DND-41 (cell line): ENCODE measurements around the gene KIRREL2.
"Not testable (repeated sequence)": the region's sequence is repeated elsewhere in the genome, so short reads cannot be mapped to it uniquely, and the experiment has no call there.

ENCODE experiments used
- ATAC-seq: fragments of 200-7000 bp; cut with Tn5 transposase; 3 replicates; pipeline ENCODE4 v1.9.1; 2021; ENCODE audit warnings: low read depth; ENCODE audit not compliant: insufficient read depth
- DNase-seq: peaks from one replicate; pipeline ENCODE4 v3.0.0-alpha.2; 2020
- H2AFZ ChIP-seq: 2 replicates; pipeline ENCODE4 v1.6.0; 2012; ENCODE audit warnings: low read depth, low read length
- H3K27ac ChIP-seq: 2 replicates; pipeline ENCODE4 v1.5.1; 2012; ENCODE audit warnings: low read length, inconsistent platforms
- H3K27me3 ChIP-seq: fragments of 200-600 bp; sonication (generic); 2 replicates; pipeline ENCODE4 v1.6.0; 2012; ENCODE audit warnings: low read length, mild to moderate bottlenecking, inconsistent platforms; ENCODE audit not compliant: insufficient read depth, poor library complexity
- H3K36me3 ChIP-seq: 2 replicates; pipeline ENCODE4 v1.5.1; 2012; ENCODE audit warnings: low read length, inconsistent platforms; ENCODE audit not compliant: insufficient read depth
- H3K4me1 ChIP-seq: 2 replicates; pipeline ENCODE4 v1.5.1; 2012; ENCODE audit warnings: mild to moderate bottlenecking, low read length; ENCODE audit not compliant: insufficient read depth
- H3K4me2 ChIP-seq: 2 replicates; pipeline ENCODE4 v1.6.0; 2012; ENCODE audit warnings: mild to moderate bottlenecking, moderate library complexity, low read length, inconsistent platforms; ENCODE audit not compliant: insufficient read depth
- H3K4me3 ChIP-seq, 2 experiments: fragments of 200-600 bp in 1 of 2; shearing (Covaris generic) in 1 of 2; 2 replicates each; pipeline ENCODE4 v1.5.1; 2012 to 2016; ENCODE audit warnings: inconsistent platforms in 2 of 2, low read length in 2 of 2, mild to moderate bottlenecking in 2 of 2, low read depth in 1 of 2, moderate library complexity in 1 of 2
- H3K79me2 ChIP-seq: 2 replicates; pipeline ENCODE4 v1.6.0; 2012; ENCODE audit warnings: low read length, inconsistent platforms; ENCODE audit not compliant: insufficient read depth
- H3K9ac ChIP-seq: 2 replicates; pipeline ENCODE4 v1.6.0; 2012; ENCODE audit warnings: low read depth, mild to moderate bottlenecking, inconsistent platforms, low read length, moderate library complexity
- H3K9me3 ChIP-seq: 2 replicates; pipeline ENCODE4 v1.5.1; 2012; ENCODE audit warnings: low read length, moderate library complexity, mild to moderate bottlenecking, inconsistent platforms; ENCODE audit not compliant: insufficient read depth, severe bottlenecking
- H4K20me1 ChIP-seq: 2 replicates; pipeline ENCODE4 v1.6.0; 2012; ENCODE audit warnings: low read length; ENCODE audit not compliant: insufficient read depth
- CTCF ChIP-seq: IDR thresholded peaks from 2 replicates; pipeline ENCODE4 v1.5.1; 2012; ENCODE audit warnings: borderline replicate concordance, low read length, moderate library complexity, mild to moderate bottlenecking; ENCODE audit not compliant: poor library complexity, severe bottlenecking; ENCODE audit errors: extremely low read depth
- EZH2 ChIP-seq: IDR thresholded peaks from 3 replicates; pipeline ENCODE4 v1.6.1; 2012; ENCODE audit warnings: borderline replicate concordance, low read depth, mild to moderate bottlenecking, moderate library complexity, low read length, inconsistent platforms; ENCODE audit not compliant: severe bottlenecking

Gene KIRREL2

DNA sequence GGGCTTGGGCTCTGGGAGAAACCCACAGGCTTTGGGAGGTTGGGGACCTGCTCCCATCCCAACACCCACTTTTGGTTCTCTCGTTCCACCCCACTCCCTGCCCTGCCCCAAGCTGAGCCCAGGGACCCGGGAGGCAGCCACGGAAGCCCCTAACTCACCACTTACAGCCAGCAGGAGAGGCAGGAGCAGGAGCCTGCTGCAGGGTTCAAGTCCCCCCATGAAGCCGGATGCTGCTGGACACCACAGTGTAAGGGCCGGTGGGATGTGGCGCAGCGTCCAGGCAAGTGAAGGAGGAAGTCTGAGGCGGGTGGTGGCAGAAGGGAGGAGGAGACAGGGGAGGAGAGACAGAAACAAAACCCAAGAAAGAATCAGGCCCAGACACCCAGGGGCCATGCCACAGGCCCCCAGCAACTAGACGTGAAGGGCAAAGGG lies 51.3 kb downstream of the KIRREL2 start, which contains the start of gene TYROBP:
TSS of gene TYROBP (minus strand) at position 286 of the 432 bp plus-strand sequence. CDS start at position 219, 67 bp downstream.
- no peaks in the 10 kb centered on the region for H3K9me3 ChIP-seq
- TF ChIP-seq EZH2 = no peak
- TF ChIP-seq CTCF = no peak
- DNase-seq (no peak), ATAC-seq (no peak)
- no peak within 1 kb of the TSS for H3K4me3 ChIP-seq
- H3K79me2 ChIP-seq = no peaks in the 10 kb centered on the region
- 0 out of 2 replicates have a peak within 1 kb of the TSS, but pooled peaks have one; percentile 15 for H3K4me2 ChIP-seq
- peaks cover 23% of the 10 kb centered on the region for H3K4me1 ChIP-seq
- H3K36me3 ChIP-seq = no peaks in the 10 kb centered on the region
- H4K20me1 ChIP-seq = no peaks in the 10 kb centered on the region
- H2AFZ ChIP-seq = no peak within 1 kb of the TSS
- H3K9ac ChIP-seq = no peak within 1 kb of the TSS
- H3K27ac ChIP-seq = no peak within 1 kb of the TSS
- no peaks in the 10 kb centered on the region for H3K27me3 ChIP-seq

- no peaks in the 10 kb centered on the region for H3K9me3 ChIP-seq
- DNase-seq (peak; percentile 73), ATAC-seq (peak; percentile 95)
- H3K4me1 ChIP-seq = peaks cover 12% of the 10 kb centered on the region
- H3K79me2 ChIP-seq = no peaks in the 10 kb centered on the region
- no peak overlapping the region for H3K27ac ChIP-seq
- no peaks in the 10 kb centered on the region for H4K20me1 ChIP-seq
- no peaks in the 10 kb centered on the region for H3K27me3 ChIP-seq
- no peak overlapping the region for H2AFZ ChIP-seq
- no peak overlapping the region for H3K9ac ChIP-seq
- 0 out of 2 replicates have a peak overlapping the region, but pooled peaks have one; percentile 15 for H3K4me2 ChIP-seq
- no peaks in the 10 kb centered on the region for H3K36me3 ChIP-seq
- H3K4me3 ChIP-seq = no peak overlapping the region
- TF ChIP-seq CTCF = no peak
Observed at GRCh38 chr19:35908973-35909683, 52.4 kb downstream of the KIRREL2 start.

DNA sequence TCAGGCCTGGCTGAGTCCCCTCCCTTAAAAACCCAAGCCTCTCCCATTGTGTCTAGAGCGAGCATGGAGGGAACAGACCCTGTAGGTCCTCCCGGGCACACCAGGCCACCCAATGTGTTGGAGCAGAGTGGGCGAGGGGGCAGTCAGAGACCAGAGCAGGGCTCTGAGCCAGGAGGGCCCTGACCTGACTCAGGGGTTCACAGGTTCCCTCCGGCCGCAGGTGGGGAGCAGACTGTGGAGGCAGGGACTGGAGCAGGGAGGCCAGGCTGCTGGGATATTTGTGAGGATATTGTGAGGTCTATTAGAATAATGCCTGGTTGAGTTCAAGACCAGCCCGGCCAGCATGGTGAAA lies 52.9 kb downstream of the KIRREL2 start:
- no peak for DNase-seq

GRCh38 chr19:35910355-35910754 lies 53.6 kb downstream of the KIRREL2 start:
- H2AFZ ChIP-seq, H3K79me2 ChIP-seq, H3K9ac ChIP-seq, H4K20me1 ChIP-seq, H3K27ac ChIP-seq, ATAC-seq, DNase-seq, H3K36me3 ChIP-seq, H3K9me3 ChIP-seq, H3K4me2 ChIP-seq, H3K27me3 ChIP-seq, H3K4me3 ChIP-seq: not testable (repeated sequence)
- peaks cover 10% of the 10 kb centered on the region for H3K4me1 ChIP-seq

More for the DNA sequence above, 52.9 kb downstream of the KIRREL2 start:
- H3K4me3 ChIP-seq = no peak overlapping the region
- no peaks in the 10 kb centered on the region for H3K79me2 ChIP-seq
- TF ChIP-seq CTCF (no peak), EZH2 (no peak)
- H3K27ac ChIP-seq = no peak overlapping the region
- no peak overlapping the region for H3K9ac ChIP-seq
- no peak overlapping the region for H3K4me2 ChIP-seq
- no peak overlapping the region for H2AFZ ChIP-seq
- H3K36me3 ChIP-seq = no peaks in the 10 kb centered on the region
- H4K20me1 ChIP-seq = no peaks in the 10 kb centered on the region
- H3K27me3 ChIP-seq = no peaks in the 10 kb centered on the region
- peaks cover 10% of the 10 kb centered on the region for H3K4me1 ChIP-seq
- H3K9me3 ChIP-seq = no peaks in the 10 kb centered on the region
- ATAC-seq = no peak; the same call in 2 of the 3 replicates
